ENCODE measurements around the gene FSIP1. TPM values are rescaled to one million over a fixed set of nuclear protein-coding genes. Genes with fewer than 3 reads are reported as not detected.
A peak's percentile ranks its signal among the peaks of the same experiment; 100 is the strongest.

The FSIP1 gene
- total RNA-seq, 4 donors from 2014 or later = 0.83 to 4.6 (median 1.4) TPM

- H3K27ac ChIP-seq (replicated peaks in 1 of 4) = no peak overlapping the region
- peak; percentile 68 for DNase-seq (ENCODE audit: extremely low spot score)
- no peak for TF ChIP-seq POLR2AphosphoS5 (IDR thresholded peaks at IDR 0.05)
- H3K4me3 ChIP-seq = no peak overlapping the region
- H3K27me3 ChIP-seq = no peaks in the 10 kb centered on the region
- peaks cover 6 to 50% (median 44%) of the 10 kb centered on the region in 4 donors for H3K4me1 ChIP-seq
- WGBS = 81% methylated on average over 3 of the region's 3 CpGs
- no peaks in the 10 kb centered on the region for H3K36me3 ChIP-seq
- no peaks in the 10 kb centered on the region for H3K9me3 ChIP-seq
- intact Hi-C loops (cut with DNase I) = no loop called here
Measured at GRCh38 chr15:39558421-39558820, 224.2 kb downstream of the FSIP1 start.

DNA sequence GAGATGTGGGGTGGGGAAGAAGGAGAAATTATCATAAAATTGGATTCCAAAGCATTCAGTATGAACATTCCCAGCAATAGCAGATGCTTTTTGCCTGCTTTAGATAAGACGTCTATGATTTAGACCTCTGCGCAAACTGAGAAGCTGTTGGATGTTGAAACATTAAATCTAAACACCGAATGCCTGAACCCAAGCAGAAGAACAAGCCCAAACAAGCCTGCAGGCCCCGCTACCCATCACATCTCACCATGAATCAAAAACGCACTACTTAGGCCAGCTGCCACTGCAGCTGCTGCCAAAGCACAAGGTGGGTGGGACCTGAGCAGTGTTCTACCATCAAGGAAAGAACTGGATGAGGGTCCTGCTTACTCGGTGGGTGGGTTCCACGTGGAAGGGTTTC, 226.2 kb downstream of the FSIP1 start:
- no peaks in the 10 kb centered on the region for H3K27me3 ChIP-seq
- intact Hi-C loops (cut with DNase I) = no loop called here
- peaks cover 6 to 62% (median 55%) of the 10 kb centered on the region in 4 donors for H3K4me1 ChIP-seq
- no peak for TF ChIP-seq POLR2AphosphoS5 (IDR thresholded peaks at IDR 0.05)
- TF ChIP-seq CTCF (IDR thresholded peaks at IDR 0.05) = no peak
- TF ChIP-seq POLR2A (IDR thresholded peaks at IDR 0.05; ENCODE audit: low read depth) = no peak
- TF ChIP-seq EP300 (IDR thresholded peaks at IDR 0.05) = no peak
- 66% methylated on average over 7 of the region's 7 CpGs for WGBS
- peak; percentile 75 for DNase-seq (ENCODE audit: extremely low spot score)
- H3K36me3 ChIP-seq = no peaks in the 10 kb centered on the region
- H3K27ac ChIP-seq (replicated peaks in 1 of 4) = peak overlapping the region; percentile 14 to 58 (median 56)
- H3K4me3 ChIP-seq = no peak overlapping the region
- no peaks in the 10 kb centered on the region for H3K9me3 ChIP-seq

- H3K4me3 ChIP-seq = no peak overlapping the region
- peaks cover 6 to 62% (median 55%) of the 10 kb centered on the region in 4 donors for H3K4me1 ChIP-seq
- H3K36me3 ChIP-seq = no peaks in the 10 kb centered on the region
- WGBS = 68% methylated on average over 4 of the region's 4 CpGs
- H3K27me3 ChIP-seq = no peaks in the 10 kb centered on the region
- DNase-seq (ENCODE audit: extremely low spot score) = peak; percentile 62
- TF ChIP-seq EP300 (IDR thresholded peaks at IDR 0.05) = no peak
- no peak for TF ChIP-seq CTCF (IDR thresholded peaks at IDR 0.05)
- TF ChIP-seq POLR2AphosphoS5 (IDR thresholded peaks at IDR 0.05) = no peak
- no peak for TF ChIP-seq POLR2A (IDR thresholded peaks at IDR 0.05; ENCODE audit: low read depth)
- no peaks in the 10 kb centered on the region for H3K9me3 ChIP-seq
- peak overlapping the region; percentile 28 to 58 (median 56) for H3K27ac ChIP-seq (replicated peaks in 1 of 4)
- intact Hi-C loops (cut with DNase I) = no loop called here
Measured at GRCh38 chr15:39555885-39556284, 226.8 kb downstream of the FSIP1 start.

DNA sequence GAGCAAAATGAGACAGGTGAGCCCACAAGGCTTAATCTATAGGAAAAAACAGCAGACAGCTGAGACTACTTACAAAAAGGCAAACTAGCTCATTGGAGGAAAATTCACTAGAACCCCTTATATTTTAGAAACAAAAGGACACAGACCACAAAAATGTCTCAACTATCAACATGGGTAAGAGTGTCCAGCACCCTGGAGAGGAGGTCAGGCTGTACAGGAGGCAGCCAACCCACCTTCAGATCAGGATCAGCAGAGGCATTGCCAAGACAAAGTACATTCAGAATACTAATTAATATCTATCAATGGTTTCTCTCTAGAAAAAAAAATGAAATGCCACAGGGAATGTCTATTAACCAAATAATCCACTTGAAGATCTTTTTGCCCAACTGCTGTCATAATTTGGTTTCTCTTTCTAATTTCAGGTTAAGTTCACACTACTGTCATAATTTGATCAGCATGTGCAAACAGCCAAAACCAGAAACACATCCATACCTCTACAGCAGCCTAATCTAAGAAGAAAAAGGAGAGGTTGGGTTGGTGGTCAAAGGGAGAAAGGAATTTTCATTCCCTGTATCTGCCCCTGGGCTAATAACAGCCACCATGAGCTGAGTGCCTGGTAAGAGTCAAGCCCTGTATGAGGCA, 227.8 kb downstream of the FSIP1 start:
- peaks cover 6 to 62% (median 55%) of the 10 kb centered on the region in 4 donors for H3K4me1 ChIP-seq
- intact Hi-C loops (cut with DNase I) = no loop called here
- no peak overlapping the region for H3K4me3 ChIP-seq
- H3K36me3 ChIP-seq = no peaks in the 10 kb centered on the region
- no peaks in the 10 kb centered on the region for H3K9me3 ChIP-seq
- H3K27ac ChIP-seq (replicated peaks in 1 of 4) = peak overlapping the region in 3 of 4 donors; percentile 54 to 58 (median 58)
- DNase-seq (ENCODE audit: extremely low spot score) = peak; percentile 60
- TF ChIP-seq CTCF (IDR thresholded peaks at IDR 0.05) = no peak
- TF ChIP-seq POLR2AphosphoS5 (IDR thresholded peaks at IDR 0.05) = no peak
- TF ChIP-seq EP300 (IDR thresholded peaks at IDR 0.05) = no peak
- no peak for TF ChIP-seq POLR2A (IDR thresholded peaks at IDR 0.05; ENCODE audit: low read depth)
- H3K27me3 ChIP-seq = no peaks in the 10 kb centered on the region

DNA sequence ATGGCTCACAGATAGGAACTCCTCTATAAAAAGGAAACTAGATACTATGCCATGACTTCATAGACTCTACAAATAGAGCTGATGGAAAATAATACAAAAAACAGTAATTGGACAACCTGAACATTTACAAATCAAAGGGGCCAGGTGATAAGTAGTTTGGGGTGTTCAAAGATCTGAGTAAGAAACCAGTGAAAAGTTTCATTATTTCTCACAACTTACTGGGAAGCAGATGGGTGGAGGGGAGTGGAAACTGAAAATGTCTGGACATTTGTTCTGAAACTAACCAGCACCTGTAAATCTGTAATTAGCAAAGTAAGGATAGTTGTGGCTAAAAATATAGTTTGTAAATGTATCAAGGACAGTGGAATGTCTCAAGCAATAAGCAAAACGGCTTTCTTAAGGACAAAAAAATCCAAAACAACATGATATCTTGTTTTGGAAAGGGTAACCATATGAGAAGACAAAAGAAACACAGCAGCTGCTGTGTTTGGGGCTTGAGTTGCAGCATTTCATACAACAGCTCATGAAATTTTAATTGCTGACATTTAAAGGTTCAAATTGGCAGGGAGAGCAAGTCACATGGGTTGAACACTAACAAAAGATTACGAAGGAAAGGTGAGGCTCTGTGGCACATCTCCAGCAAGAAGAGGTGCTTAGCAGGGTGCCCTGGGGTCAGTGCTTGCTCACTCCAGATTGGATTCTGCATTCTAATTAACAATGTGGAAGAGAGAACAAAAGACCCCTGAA, 228.5 kb downstream of the FSIP1 start:
- no peak for DNase-seq (ENCODE audit: extremely low spot score)
- TF ChIP-seq EP300 (IDR thresholded peaks at IDR 0.05) (no peak), POLR2AphosphoS5 (IDR thresholded peaks at IDR 0.05) (peak in 1 of 2 donors; percentile 6), POLR2A (IDR thresholded peaks at IDR 0.05; ENCODE audit: low read depth) (no peak), CTCF (IDR thresholded peaks at IDR 0.05) (no peak)
- H3K27me3 ChIP-seq = no peaks in the 10 kb centered on the region
- H3K27ac ChIP-seq (replicated peaks in 1 of 4) = peak overlapping the region in 3 of 4 donors; percentile 51 to 58 (median 54)
- no peaks in the 10 kb centered on the region for H3K9me3 ChIP-seq
- H3K36me3 ChIP-seq = no peaks in the 10 kb centered on the region
- intact Hi-C loops (cut with DNase I) = no loop called here
- H3K4me1 ChIP-seq = peaks cover 6 to 62% (median 55%) of the 10 kb centered on the region in 4 donors
- no peak overlapping the region for H3K4me3 ChIP-seq
- WGBS = 27% methylated on average over 2 of the region's 2 CpGs
